HG03469 (cell line): ENCODE results near the gene EGR4.

Experiments used
- ATAC-seq: cut with Tn5 transposase; IDR thresholded peaks from one replicate; pipeline ENCODE4 v1.9.1; 2021; ENCODE audit warnings: mild to moderate bottlenecking, moderate library complexity, moderate number of reproducible peaks; ENCODE audit not compliant: unreplicated experiment

Gene EGR4

DNA sequence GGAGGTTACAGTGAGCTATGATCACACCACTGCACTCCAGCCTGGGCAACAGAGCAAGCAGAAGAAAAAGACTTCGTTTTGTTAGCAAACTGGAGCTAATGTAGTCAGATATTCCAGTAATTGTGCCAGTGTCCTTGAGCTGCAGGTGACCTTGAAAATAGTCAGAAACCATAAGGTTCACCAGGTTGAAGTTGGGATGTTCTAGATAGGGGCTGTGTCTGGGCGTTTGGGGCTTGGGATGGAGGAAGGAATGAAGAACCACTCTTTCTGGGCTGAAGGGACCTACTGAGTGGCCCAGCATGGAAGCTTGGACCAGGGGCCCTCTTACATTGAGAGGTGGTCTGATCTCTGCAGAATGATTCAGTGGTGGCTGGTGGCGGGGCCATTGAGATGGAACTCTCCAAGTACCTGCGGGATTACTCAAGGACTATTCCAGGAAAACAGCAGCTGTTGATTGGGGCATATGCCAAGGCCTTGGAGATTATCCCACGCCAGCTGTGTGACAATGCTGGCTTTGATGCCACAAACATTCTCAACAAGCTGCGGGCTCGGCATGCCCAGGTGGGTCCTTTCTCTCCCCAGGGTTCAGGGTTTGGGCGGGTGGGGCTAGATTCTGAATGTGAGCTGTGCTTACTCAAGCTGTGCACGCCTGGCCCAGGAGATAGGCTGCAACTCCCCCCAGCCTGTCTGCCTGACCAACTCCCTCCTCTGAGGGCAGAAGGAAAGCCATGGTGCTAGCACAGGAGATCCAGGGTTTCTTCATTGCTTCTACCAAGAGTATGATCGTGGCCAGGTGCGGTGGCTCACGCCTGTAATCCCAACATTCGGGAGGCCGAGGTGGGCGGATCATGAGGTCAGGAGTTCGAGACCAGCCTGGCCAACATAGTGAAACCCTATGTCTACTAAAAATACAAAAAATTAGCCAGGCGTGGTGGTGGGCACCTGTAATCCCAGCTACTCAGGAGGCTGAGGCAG is 42.2 kb downstream of the EGR4 start:
- no peak for ATAC-seq

DNA sequence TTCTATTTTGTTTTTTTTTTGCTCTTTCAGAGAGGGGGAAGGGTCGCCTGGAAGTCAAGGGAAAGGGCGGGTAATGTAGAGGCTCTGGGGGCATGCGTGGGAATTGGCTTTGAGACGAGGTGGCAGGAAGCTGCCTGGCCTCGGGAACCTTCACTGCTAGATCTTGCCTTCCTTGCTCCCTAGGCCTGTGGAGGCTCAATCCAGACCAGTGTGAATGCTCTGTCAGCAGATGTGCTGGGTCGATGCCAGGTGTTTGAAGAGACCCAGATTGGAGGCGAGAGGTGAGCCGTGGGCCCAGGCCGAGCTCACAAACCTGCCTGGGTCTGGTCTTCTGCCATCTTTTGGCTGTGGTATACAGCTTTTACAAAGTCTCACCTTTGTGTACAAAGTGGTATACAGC is 43.7 kb downstream of the EGR4 start:
- no peak for ATAC-seq

DNA sequence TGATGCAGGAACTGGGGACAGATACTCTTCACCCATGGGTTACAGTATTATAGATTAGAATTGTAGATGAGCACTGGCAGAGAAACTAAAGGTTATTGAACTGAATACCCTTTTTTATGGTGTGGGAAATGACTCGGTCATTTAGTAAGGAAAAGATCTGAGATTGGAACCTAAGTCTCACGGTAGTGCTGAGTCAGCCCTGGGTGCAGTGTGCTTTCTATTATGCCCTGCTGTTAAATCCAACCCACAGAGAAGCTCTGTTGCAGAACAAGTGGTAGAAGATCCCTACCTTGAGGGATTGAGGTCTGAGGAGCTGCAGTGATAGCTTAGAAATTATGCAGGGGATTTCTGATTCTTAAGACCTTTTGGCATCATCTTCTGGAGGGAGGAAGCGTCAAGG is 46.5 kb downstream of the EGR4 start:
- ATAC-seq = no peak

DNA sequence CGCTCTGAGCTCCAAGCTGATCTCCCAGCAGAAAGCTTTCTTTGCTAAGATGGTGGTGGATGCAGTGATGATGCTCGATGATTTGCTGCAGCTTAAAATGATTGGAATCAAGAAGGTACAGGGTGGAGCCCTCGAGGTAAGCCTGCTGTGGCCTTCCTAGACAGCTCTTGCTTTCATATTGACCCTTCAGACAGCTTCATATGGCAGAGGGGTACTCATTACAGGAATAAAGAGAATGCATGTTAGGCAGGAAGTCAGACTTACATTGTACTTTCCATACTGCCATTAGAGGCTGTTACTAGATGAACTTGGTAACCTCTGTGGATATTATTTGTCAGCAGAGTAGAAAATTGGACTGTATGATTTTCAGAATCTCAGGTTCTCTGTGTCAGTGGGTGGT is 48.8 kb downstream of the EGR4 start:
- ATAC-seq = no peak

DNA sequence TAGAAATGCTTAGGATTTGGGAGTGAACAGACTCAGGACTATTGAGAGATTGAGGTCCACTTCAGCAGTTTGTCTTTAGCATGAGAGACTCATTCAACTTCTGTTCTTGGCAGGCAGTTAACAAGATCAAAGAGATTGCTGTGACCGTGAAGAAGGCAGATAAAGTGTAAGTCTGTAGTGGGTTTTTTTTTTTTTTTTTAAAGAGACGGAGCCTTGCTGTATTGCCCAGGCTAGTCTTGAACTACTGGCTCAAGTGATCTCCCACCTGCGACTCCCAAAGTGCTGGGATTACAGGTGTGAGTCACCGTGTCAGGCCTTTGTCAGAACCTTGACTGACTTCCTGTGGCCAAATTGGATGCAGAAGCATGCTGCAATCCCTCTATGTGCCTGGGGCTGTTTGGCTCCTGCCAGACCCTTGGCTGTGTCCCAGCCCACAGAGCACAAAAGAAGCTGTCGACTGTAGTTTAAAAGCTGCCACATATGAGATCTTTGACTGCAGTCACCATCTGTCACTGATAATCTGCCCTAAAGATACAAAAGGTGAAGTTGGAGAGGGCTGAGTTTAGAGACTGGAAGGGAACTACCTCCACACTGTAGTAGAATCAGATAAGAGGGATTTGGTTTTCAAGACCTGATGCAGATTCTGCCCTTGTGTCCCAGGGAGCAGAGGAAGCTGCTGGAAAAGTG is 49.3 kb downstream of the EGR4 start:
- no peak for ATAC-seq
